Suprapubic skin (tissue), 4 donors: ENCODE measurements around the gene CD180. TPM values are rescaled to one million over a fixed set of nuclear protein-coding genes. Genes with fewer than 3 reads are reported as not detected.

Experiments used
- DNase-seq, 2 donors: peaks; one replicate each; pipeline ENCODE4 v3.0.0-alpha.2; 2019; ENCODE audit warnings: low spot score in 2 of 2
- H3K27ac ChIP-seq: fragments of 200-600 bp; sonication (generic); one replicate; pipeline ENCODE4 v1.5.1; 2019
- H3K27me3 ChIP-seq: fragments of 200-600 bp; sonication (generic); one replicate; pipeline ENCODE4 v1.5.1; 2019
- H3K36me3 ChIP-seq: fragments of 200-600 bp; sonication (generic); one replicate; pipeline ENCODE4 v1.5.1; 2019
- H3K4me1 ChIP-seq: fragments of 200-600 bp; sonication (generic); one replicate; pipeline ENCODE4 v1.5.1; 2019
- H3K4me3 ChIP-seq: fragments of 200-600 bp; sonication (generic); one replicate; pipeline ENCODE4 v1.5.1; 2019; ENCODE audit warnings: mild to moderate bottlenecking
- H3K9me3 ChIP-seq: fragments of 200-600 bp; sonication (generic); one replicate; pipeline ENCODE4 v1.5.1; 2019
- EP300 ChIP-seq: sonication (generic); formaldehyde crosslinking; IDR thresholded peaks from one replicate; pipeline ENCODE4 v1.6.1; 2017; ENCODE audit warnings: antibody characterized with exemption
- POLR2A ChIP-seq, 2 donors: fragments of 450-650 bp; IDR thresholded peaks; one replicate each; pipeline ENCODE4 v1.6.1; 2017; ENCODE audit warnings: antibody characterized with exemption in 2 of 2, mild to moderate bottlenecking in 2 of 2, moderate library complexity in 2 of 2
- POLR2AphosphoS5 ChIP-seq, 3 donors: sonication (generic); formaldehyde crosslinking; IDR thresholded peaks; one replicate each; pipeline ENCODE4 v1.6.1; 2017; ENCODE audit warnings: antibody characterized with exemption in 3 of 3
- WGBS: methylation state at CpG from one replicate; pipeline ENCODE4 v1.1.5; 2018; 5-methylcytosine and 5-hydroxymethylcytosine counted together
- total RNA-seq, 4 donors: library from RNA; depleted of rRNA; stranded (reverse); fragments of >200 nt; gene quantifications; one replicate each; pipeline ENCODE4 v1.1.0, GENCODE V29; 2016
- TF ChIP-seq, protein P1 (sequence below), 2 donors: fragments of 200-600 bp in 1 of 2; fragments of 450-650 bp in 1 of 2; sonication (generic) in 1 of 2; IDR thresholded peaks; one replicate each; pipeline ENCODE4 v1.5.1; 2016 to 2019; ENCODE audit warnings: antibody characterized with exemption in 2 of 2, mild to moderate bottlenecking in 1 of 2, moderate library complexity in 1 of 2

The CD180 gene
- total RNA-seq, 4 donors from 2014 or later: 0.11 to 0.32 (median 0.18) TPM; not detected in 1

GRCh38 chr5:67163231-67163756, 33.3 kb downstream of the CD180 start:
- DNase-seq: peak in 1 of 2 donors; percentile 65
- Histone ChIP-seq H3K4me3 (no peak overlapping the region), H3K4me1 (peaks cover 26% of the 10 kb centered on the region), H3K27me3 (no peaks in the 10 kb centered on the region), H3K27ac (no peak overlapping the region), H3K36me3 (peaks cover 40% of the 10 kb centered on the region), H3K9me3 (no peaks in the 10 kb centered on the region)
- TF ChIP-seq POLR2A (IDR thresholded peaks at IDR 0.05): no peak
- no peak for TF ChIP-seq POLR2AphosphoS5 (IDR thresholded peaks at IDR 0.05)
- TF ChIP-seq, protein P1, sequence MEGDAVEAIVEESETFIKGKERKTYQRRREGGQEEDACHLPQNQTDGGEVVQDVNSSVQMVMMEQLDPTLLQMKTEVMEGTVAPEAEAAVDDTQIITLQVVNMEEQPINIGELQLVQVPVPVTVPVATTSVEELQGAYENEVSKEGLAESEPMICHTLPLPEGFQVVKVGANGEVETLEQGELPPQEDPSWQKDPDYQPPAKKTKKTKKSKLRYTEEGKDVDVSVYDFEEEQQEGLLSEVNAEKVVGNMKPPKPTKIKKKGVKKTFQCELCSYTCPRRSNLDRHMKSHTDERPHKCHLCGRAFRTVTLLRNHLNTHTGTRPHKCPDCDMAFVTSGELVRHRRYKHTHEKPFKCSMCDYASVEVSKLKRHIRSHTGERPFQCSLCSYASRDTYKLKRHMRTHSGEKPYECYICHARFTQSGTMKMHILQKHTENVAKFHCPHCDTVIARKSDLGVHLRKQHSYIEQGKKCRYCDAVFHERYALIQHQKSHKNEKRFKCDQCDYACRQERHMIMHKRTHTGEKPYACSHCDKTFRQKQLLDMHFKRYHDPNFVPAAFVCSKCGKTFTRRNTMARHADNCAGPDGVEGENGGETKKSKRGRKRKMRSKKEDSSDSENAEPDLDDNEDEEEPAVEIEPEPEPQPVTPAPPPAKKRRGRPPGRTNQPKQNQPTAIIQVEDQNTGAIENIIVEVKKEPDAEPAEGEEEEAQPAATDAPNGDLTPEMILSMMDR (IDR thresholded peaks at IDR 0.05): no peak
- no peak for TF ChIP-seq EP300
- WGBS: 98% methylated on average over 32 of the region's 44 CpGs

- Histone ChIP-seq H3K27ac (no peak overlapping the region), H3K27me3 (no peaks in the 10 kb centered on the region), H3K9me3 (no peaks in the 10 kb centered on the region), H3K4me3 (no peak overlapping the region), H3K4me1 (peaks cover 27% of the 10 kb centered on the region), H3K36me3 (peaks cover 40% of the 10 kb centered on the region)
- DNase-seq: no peak
- WGBS: 87% methylated on average over 5 of the region's 5 CpGs
- TF ChIP-seq, protein P1 (IDR thresholded peaks at IDR 0.05): no peak
- no peak for TF ChIP-seq POLR2AphosphoS5 (IDR thresholded peaks at IDR 0.05)
- no peak for TF ChIP-seq POLR2A (IDR thresholded peaks at IDR 0.05)
- no peak for TF ChIP-seq EP300
Measured at GRCh38 chr5:67161767-67162166, 34.8 kb downstream of the CD180 start.

- DNase-seq: no peak
- Histone ChIP-seq H3K27me3 (no peaks in the 10 kb centered on the region), H3K9me3 (no peaks in the 10 kb centered on the region), H3K36me3 (peaks cover 46% of the 10 kb centered on the region), H3K27ac (peak overlapping the region; percentile 73), H3K4me3 (no peak overlapping the region), H3K4me1 (peaks cover 24% of the 10 kb centered on the region)
- 38% methylated on average over 3 of the region's 3 CpGs for WGBS
- TF ChIP-seq, protein P1 (IDR thresholded peaks at IDR 0.05): no peak
- TF ChIP-seq EP300 (no peak), POLR2A (IDR thresholded peaks at IDR 0.05) (no peak), POLR2AphosphoS5 (IDR thresholded peaks at IDR 0.05) (peak in 1 of 3 donors; percentile 16)
Measured at GRCh38 chr5:67160985-67161384, 35.6 kb downstream of the CD180 start.

DNA sequence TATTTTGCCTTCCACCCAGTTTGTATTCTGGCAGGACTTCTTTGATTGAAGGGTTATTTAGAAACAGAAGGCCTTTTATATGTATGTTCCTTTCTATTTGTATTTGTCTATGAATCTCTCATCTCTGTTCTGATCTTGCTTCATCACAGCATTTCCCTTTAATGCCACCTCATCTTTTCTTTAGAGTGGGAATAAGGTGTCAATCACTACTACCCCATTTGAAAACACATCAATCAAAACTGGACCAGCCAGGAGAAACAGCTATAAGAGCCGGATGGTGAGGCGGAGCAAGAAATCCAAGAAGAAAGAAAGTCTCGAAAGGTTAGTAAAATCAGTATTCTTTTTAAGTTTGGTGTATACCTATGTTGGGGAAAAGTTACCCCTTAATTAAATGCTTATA, 36.3 kb downstream of the CD180 start:
- H3K27ac ChIP-seq: peak overlapping the region; percentile 39
- H3K9me3 ChIP-seq: no peaks in the 10 kb centered on the region
- no peak for DNase-seq
- 77% methylated on average over 3 of the region's 3 CpGs for WGBS
- peaks cover 41% of the 10 kb centered on the region for H3K36me3 ChIP-seq
- H3K4me3 ChIP-seq: no peak overlapping the region
- TF ChIP-seq POLR2A (IDR thresholded peaks at IDR 0.05): no peak
- TF ChIP-seq EP300: no peak
- no peak for TF ChIP-seq POLR2AphosphoS5 (IDR thresholded peaks at IDR 0.05)
- TF ChIP-seq, protein P1 (IDR thresholded peaks at IDR 0.05): no peak
- no peaks in the 10 kb centered on the region for H3K27me3 ChIP-seq
- H3K4me1 ChIP-seq: peaks cover 24% of the 10 kb centered on the region

- Histone ChIP-seq H3K27me3 (no peaks in the 10 kb centered on the region), H3K9me3 (no peaks in the 10 kb centered on the region), H3K4me3 (no peak overlapping the region), H3K27ac (no peak overlapping the region), H3K36me3 (peaks cover 40% of the 10 kb centered on the region), H3K4me1 (peaks cover 24% of the 10 kb centered on the region)
- DNase-seq: no peak
- TF ChIP-seq, protein P1 (IDR thresholded peaks at IDR 0.05): peak; percentile 69 to 76
- TF ChIP-seq POLR2A (IDR thresholded peaks at IDR 0.05) (no peak), POLR2AphosphoS5 (IDR thresholded peaks at IDR 0.05) (no peak), EP300 (no peak)
- 56% methylated on average over 5 of the region's 5 CpGs for WGBS
Measured at GRCh38 chr5:67156976-67157583, 39.5 kb downstream of the CD180 start.
